ENCODE measurements around the gene EPHA4. TPM values are rescaled to one million over a fixed set of nuclear protein-coding genes. Genes with fewer than 3 reads are reported as not detected.

Gene EPHA4
- polyA plus RNA-seq, 2 of the 4 experiments (the other 2 are of a cell fraction) = 0.54 to 1.1 TPM

DNA sequence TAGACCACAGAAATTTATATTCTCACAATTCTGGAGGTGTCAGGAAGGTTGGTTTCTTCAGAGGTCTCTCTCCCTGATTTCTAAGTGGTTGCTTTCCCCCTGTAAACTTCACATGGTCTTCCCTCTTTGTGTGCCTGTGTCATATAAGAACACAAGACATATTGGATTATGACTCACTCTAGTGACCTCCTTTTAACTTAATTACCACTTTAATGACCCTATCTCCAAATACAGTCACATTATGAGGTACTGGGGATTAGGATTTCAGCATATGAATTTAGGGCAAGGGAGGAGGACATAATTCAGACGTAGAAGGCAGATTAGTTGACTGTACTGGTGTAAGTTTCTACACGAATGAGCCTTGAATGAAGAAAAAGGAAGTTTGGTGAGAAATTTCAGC is 38.2 kb upstream of the EPHA4 start:
- POLR2A ChIA-PET = no interaction called here
- 32% methylated on average over 2 of the region's 2 CpGs for WGBS (ENCODE audit: missing lambda C conversion rate)
- Histone ChIP-seq H3K4me2 (no peak overlapping the region), H3K4me3 (no peak overlapping the region), H3K9me3 (no peaks in the 10 kb centered on the region), H3K4me1 (no peaks in the 10 kb centered on the region), H3K27ac (no peak overlapping the region)
- DNase-seq (ENCODE audit: low read depth in 1 of 2, low spot score in 1 of 2) (no peak), FAIRE-seq (no peak), ATAC-seq (no peak)
- TF ChIP-seq EHF (CRISPR knock-in tag; IDR thresholded peaks at IDR 0.05) (no peak), ESRRA (IDR thresholded peaks at IDR 0.05; ENCODE audit: borderline replicate concordance, low read length) (no peak), CBX8 (IDR thresholded peaks at IDR 0.05) (no peak), MYC (IDR thresholded peaks at IDR 0.05; ENCODE audit: borderline replicate concordance, low read length) (no peak), HOXA7 (CRISPR knock-in tag; IDR thresholded peaks at IDR 0.05) (no peak), JUN (IDR thresholded peaks at IDR 0.05) (no peak), RNF2 (IDR thresholded peaks at IDR 0.05; ENCODE audit: borderline replicate concordance, low read depth) (no peak), HDAC2 (IDR thresholded peaks at IDR 0.05) (no peak), SREBF2 (IDR thresholded peaks at IDR 0.05) (no peak), ZFP36 (IDR thresholded peaks at IDR 0.05; ENCODE audit: borderline replicate concordance, partially characterized antibody) (no peak), CEBPB (IDR thresholded peaks at IDR 0.05) (no peak), ZNF302 (CRISPR knock-in tag; IDR thresholded peaks at IDR 0.05) (no peak)
- TF ChIP-seq, protein P1, sequence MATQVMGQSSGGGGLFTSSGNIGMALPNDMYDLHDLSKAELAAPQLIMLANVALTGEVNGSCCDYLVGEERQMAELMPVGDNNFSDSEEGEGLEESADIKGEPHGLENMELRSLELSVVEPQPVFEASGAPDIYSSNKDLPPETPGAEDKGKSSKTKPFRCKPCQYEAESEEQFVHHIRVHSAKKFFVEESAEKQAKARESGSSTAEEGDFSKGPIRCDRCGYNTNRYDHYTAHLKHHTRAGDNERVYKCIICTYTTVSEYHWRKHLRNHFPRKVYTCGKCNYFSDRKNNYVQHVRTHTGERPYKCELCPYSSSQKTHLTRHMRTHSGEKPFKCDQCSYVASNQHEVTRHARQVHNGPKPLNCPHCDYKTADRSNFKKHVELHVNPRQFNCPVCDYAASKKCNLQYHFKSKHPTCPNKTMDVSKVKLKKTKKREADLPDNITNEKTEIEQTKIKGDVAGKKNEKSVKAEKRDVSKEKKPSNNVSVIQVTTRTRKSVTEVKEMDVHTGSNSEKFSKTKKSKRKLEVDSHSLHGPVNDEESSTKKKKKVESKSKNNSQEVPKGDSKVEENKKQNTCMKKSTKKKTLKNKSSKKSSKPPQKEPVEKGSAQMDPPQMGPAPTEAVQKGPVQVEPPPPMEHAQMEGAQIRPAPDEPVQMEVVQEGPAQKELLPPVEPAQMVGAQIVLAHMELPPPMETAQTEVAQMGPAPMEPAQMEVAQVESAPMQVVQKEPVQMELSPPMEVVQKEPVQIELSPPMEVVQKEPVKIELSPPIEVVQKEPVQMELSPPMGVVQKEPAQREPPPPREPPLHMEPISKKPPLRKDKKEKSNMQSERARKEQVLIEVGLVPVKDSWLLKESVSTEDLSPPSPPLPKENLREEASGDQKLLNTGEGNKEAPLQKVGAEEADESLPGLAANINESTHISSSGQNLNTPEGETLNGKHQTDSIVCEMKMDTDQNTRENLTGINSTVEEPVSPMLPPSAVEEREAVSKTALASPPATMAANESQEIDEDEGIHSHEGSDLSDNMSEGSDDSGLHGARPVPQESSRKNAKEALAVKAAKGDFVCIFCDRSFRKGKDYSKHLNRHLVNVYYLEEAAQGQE (IDR thresholded peaks at IDR 0.05) = no peak
- TF ChIP-seq, protein P2, sequence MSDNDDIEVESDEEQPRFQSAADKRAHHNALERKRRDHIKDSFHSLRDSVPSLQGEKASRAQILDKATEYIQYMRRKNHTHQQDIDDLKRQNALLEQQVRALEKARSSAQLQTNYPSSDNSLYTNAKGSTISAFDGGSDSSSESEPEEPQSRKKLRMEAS (IDR thresholded peaks at IDR 0.05) = no peak
- CTCF ChIA-PET = no interaction called here

DNA sequence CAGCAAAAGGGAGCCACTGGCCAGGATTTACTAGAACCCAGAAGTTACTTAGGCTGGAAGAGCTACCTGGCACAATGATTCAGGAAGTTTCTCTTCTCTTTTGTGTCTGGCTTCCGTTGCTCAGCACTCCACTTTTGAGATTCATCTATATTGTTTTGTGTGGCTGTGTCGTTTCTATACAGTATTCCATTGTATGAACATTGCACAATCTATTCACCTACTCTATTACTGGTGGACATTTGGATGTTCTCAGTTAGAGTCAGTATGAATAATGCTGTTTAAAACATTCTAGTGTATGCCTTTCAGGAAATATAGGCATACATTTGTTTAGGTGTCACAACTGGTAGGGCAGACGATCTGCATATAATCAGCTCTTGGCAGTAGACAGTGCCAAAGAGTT is 36.3 kb upstream of the EPHA4 start:
- WGBS (ENCODE audit: missing lambda C conversion rate) = 19% methylated on average over 3 of the region's 3 CpGs
- no peak overlapping the region for H3K4me2 ChIP-seq
- ChIA-PET POLR2A (no interaction called here), CTCF (no interaction called here)
- H3K27ac ChIP-seq = no peak overlapping the region
- H3K9me3 ChIP-seq = no peaks in the 10 kb centered on the region
- DNase-seq (ENCODE audit: low read depth in 1 of 2, low spot score in 1 of 2) (no peak), FAIRE-seq (no peak), ATAC-seq (no peak)
- H3K4me1 ChIP-seq = no peaks in the 10 kb centered on the region
- no peak overlapping the region for H3K4me3 ChIP-seq
- no peak for TF ChIP-seq ESRRA (IDR thresholded peaks at IDR 0.05; ENCODE audit: borderline replicate concordance, low read length)
- no peak for TF ChIP-seq CHD4 (IDR thresholded peaks at IDR 0.05; ENCODE audit: borderline replicate concordance)
- TF ChIP-seq, protein P3, sequence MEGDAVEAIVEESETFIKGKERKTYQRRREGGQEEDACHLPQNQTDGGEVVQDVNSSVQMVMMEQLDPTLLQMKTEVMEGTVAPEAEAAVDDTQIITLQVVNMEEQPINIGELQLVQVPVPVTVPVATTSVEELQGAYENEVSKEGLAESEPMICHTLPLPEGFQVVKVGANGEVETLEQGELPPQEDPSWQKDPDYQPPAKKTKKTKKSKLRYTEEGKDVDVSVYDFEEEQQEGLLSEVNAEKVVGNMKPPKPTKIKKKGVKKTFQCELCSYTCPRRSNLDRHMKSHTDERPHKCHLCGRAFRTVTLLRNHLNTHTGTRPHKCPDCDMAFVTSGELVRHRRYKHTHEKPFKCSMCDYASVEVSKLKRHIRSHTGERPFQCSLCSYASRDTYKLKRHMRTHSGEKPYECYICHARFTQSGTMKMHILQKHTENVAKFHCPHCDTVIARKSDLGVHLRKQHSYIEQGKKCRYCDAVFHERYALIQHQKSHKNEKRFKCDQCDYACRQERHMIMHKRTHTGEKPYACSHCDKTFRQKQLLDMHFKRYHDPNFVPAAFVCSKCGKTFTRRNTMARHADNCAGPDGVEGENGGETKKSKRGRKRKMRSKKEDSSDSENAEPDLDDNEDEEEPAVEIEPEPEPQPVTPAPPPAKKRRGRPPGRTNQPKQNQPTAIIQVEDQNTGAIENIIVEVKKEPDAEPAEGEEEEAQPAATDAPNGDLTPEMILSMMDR (IDR thresholded peaks at IDR 0.05) = no peak
- TF ChIP-seq RFX5 (IDR thresholded peaks at IDR 0.05) = no peak
- no peak for TF ChIP-seq KDM1A (IDR thresholded peaks at IDR 0.05; ENCODE audit: low read depth)
- no peak for TF ChIP-seq HDAC2 (IDR thresholded peaks at IDR 0.05)
- no peak for TF ChIP-seq ZC3H11A (IDR thresholded peaks at IDR 0.05)
- no peak for TF ChIP-seq ZFP36 (IDR thresholded peaks at IDR 0.05; ENCODE audit: borderline replicate concordance, partially characterized antibody)
- TF ChIP-seq NR3C1 (IDR thresholded peaks at IDR 0.05) = no peak
- TF ChIP-seq, protein P4, sequence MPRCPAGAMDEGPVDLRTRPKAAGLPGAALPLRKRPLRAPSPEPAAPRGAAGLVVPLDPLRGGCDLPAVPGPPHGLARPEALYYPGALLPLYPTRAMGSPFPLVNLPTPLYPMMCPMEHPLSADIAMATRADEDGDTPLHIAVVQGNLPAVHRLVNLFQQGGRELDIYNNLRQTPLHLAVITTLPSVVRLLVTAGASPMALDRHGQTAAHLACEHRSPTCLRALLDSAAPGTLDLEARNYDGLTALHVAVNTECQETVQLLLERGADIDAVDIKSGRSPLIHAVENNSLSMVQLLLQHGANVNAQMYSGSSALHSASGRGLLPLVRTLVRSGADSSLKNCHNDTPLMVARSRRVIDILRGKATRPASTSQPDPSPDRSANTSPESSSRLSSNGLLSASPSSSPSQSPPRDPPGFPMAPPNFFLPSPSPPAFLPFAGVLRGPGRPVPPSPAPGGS (IDR thresholded peaks at IDR 0.05) = no peak
- no peak for TF ChIP-seq CBX8 (IDR thresholded peaks at IDR 0.05)
- TF ChIP-seq CBX2 (IDR thresholded peaks at IDR 0.05; ENCODE audit: borderline replicate concordance, low read depth) = no peak
- no peak for TF ChIP-seq ZSCAN20 (CRISPR knock-in tag; IDR thresholded peaks at IDR 0.05)
- no peak for TF ChIP-seq FOSL2 (IDR thresholded peaks at IDR 0.05)
- no peak for TF ChIP-seq FOSL2 (CRISPR knock-in tag; IDR thresholded peaks at IDR 0.05)
- no peak for TF ChIP-seq BHLHE40 (IDR thresholded peaks at IDR 0.05; ENCODE audit: low read depth, low read length)
- TF ChIP-seq, protein P5, sequence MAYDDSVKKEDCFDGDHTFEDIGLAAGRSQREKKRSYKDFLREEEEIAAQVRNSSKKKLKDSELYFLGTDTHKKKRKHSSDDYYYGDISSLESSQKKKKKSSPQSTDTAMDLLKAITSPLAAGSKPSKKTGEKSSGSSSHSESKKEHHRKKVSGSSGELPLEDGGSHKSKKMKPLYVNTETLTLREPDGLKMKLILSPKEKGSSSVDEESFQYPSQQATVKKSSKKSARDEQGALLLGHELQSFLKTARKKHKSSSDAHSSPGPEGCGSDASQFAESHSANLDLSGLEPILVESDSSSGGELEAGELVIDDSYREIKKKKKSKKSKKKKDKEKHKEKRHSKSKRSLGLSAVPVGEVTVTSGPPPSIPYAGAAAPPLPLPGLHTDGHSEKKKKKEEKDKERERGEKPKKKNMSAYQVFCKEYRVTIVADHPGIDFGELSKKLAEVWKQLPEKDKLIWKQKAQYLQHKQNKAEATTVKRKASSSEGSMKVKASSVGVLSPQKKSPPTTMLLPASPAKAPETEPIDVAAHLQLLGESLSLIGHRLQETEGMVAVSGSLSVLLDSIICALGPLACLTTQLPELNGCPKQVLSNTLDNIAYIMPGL (CRISPR knock-in tag; IDR thresholded peaks at IDR 0.05; ENCODE audit: borderline replicate concordance) = no peak
- TF ChIP-seq, protein P1 (IDR thresholded peaks at IDR 0.05) = no peak
